ENCODE results near the gene SLC14A1. TPM values are rescaled to one million over a fixed set of nuclear protein-coding genes. Genes with fewer than 3 reads are reported as not detected.

SLC14A1 gene
- total and polyA plus RNA-seq, 2 experiments from 2014 or later, result 0.21 to 0.53 TPM

GRCh38 chr18:45764000-45764686 lies 40.2 kb downstream of the SLC14A1 start:
- Histone ChIP-seq H3K4me1 (ENCODE audit: insufficient read depth) (peaks cover 23% of the 10 kb centered on the region), H3K4me3 (no peak overlapping the region), H2AFZ (no peak overlapping the region), H3F3A (replicated peaks; ENCODE audit: low read depth) (no peaks in the 10 kb centered on the region), H3K36me3 (ENCODE audit: insufficient read depth) (no peaks in the 10 kb centered on the region), H3K9me2 (ENCODE audit: insufficient read depth) (0 out of 2 replicates have a peak, but pooled peaks cover 3% of the 10 kb centered on the region), H4K20me1 (replicated peaks; ENCODE audit: insufficient read depth) (no peaks in the 10 kb centered on the region), H3K27ac (ENCODE audit: low read depth) (no peak overlapping the region), H3K79me2 (replicated peaks; ENCODE audit: insufficient read depth) (no peaks in the 10 kb centered on the region), H3K4me2 (no peak overlapping the region), H3K27me3 (ENCODE audit: insufficient read depth) (no peaks in the 10 kb centered on the region)
- Mint-ChIP-seq H3K27me3 (ENCODE audit: insufficient read depth, low read depth, poor library complexity) (peaks cover 5% of the 10 kb centered on the region), H3K4me3 (no peak overlapping the region), H3K27ac (no peak overlapping the region), H3K36me3 (ENCODE audit: low read depth) (peaks cover 9% of the 10 kb centered on the region; the same call in 2 of the 3 replicates), H3K9me3 (peaks cover 6% of the 10 kb centered on the region; the same call in 1 of the 3 replicates), H3K4me1 (peaks cover 24% of the 10 kb centered on the region)
- ATAC-seq (no peak), DNase-seq (ENCODE audit: low spot score) (no peak)
- TF ChIP-seq POLR2AphosphoS5 (IDR thresholded peaks at IDR 0.05; ENCODE audit: low read depth), result no peak

- no peak overlapping the region for H3K27ac ChIP-seq (ENCODE audit: low read depth)
- peaks cover 4% of the 10 kb centered on the region; the same call in 2 of the 3 replicates for H3K36me3 Mint-ChIP-seq (ENCODE audit: low read depth)
- H3K4me1 ChIP-seq (ENCODE audit: insufficient read depth), result peaks cover 10% of the 10 kb centered on the region
- H3K36me3 ChIP-seq (ENCODE audit: insufficient read depth), result no peaks in the 10 kb centered on the region
- no peak for TF ChIP-seq ZNF462 (CRISPR knock-in tag; IDR thresholded peaks at IDR 0.05)
- no peak for TF ChIP-seq CREB1 (CRISPR knock-in tag; IDR thresholded peaks at IDR 0.05; ENCODE audit: low read depth)
- no peak for TF ChIP-seq JUNB (IDR thresholded peaks at IDR 0.05; ENCODE audit: unreplicated experiment)
- TF ChIP-seq ZNF331 (CRISPR knock-in tag; IDR thresholded peaks at IDR 0.05; ENCODE audit: low read depth), result no peak
- TF ChIP-seq ETS1 (IDR thresholded peaks at IDR 0.05), result no peak
- no peak for TF ChIP-seq REST (IDR thresholded peaks at IDR 0.05; ENCODE audit: unreplicated experiment)
- TF ChIP-seq CTCF (conservative IDR thresholded peaks at IDR 0.05; ENCODE audit: low read depth in 2 of 2), result no peak
- H3K27me3 Mint-ChIP-seq (ENCODE audit: insufficient read depth, low read depth, poor library complexity), result peaks cover 5% of the 10 kb centered on the region
- no peaks in the 10 kb centered on the region for H3K27me3 ChIP-seq (ENCODE audit: insufficient read depth)
- H3K4me2 ChIP-seq, result no peak overlapping the region
- H4K20me1 ChIP-seq (replicated peaks; ENCODE audit: insufficient read depth), result no peaks in the 10 kb centered on the region
- ATAC-seq, result no peak
- no peak overlapping the region for H3K4me3 Mint-ChIP-seq
- 0 out of 2 replicates have a peak, but pooled peaks cover 4% of the 10 kb centered on the region for H3K9me2 ChIP-seq (ENCODE audit: insufficient read depth)
- no peak overlapping the region for H3K4me3 ChIP-seq
- H3K79me2 ChIP-seq (replicated peaks; ENCODE audit: insufficient read depth), result no peaks in the 10 kb centered on the region
- peaks cover 3% of the 10 kb centered on the region; the same call in 1 of the 3 replicates for H3K9me3 Mint-ChIP-seq
- H2AFZ ChIP-seq, result no peak overlapping the region
- no peak for DNase-seq (ENCODE audit: low spot score)
- H3K4me1 Mint-ChIP-seq, result peaks cover 10% of the 10 kb centered on the region
- no peaks in the 10 kb centered on the region for H3F3A ChIP-seq (replicated peaks; ENCODE audit: low read depth)
- H3K27ac Mint-ChIP-seq, result no peak overlapping the region
Measured at GRCh38 chr18:45765796-45766195, 41.8 kb downstream of the SLC14A1 start.

Data from GM23338 (cell line).